Smooth muscle cell of the umbilical artery (primary cell): ENCODE measurements around the gene GPC3. TPM values are rescaled to one million over a fixed set of nuclear protein-coding genes. Genes with fewer than 3 reads are reported as not detected.

ENCODE experiments used
- total RNA-seq: library from RNA; depleted of rRNA; stranded (reverse); fragments of >200 nt; gene quantifications from 2 replicates; pipeline ENCODE4 v1.2.3, GENCODE V29; 2014

Gene GPC3
- 1.3 and 19.3 TPM in 2 replicates for total RNA-seq

DNA sequence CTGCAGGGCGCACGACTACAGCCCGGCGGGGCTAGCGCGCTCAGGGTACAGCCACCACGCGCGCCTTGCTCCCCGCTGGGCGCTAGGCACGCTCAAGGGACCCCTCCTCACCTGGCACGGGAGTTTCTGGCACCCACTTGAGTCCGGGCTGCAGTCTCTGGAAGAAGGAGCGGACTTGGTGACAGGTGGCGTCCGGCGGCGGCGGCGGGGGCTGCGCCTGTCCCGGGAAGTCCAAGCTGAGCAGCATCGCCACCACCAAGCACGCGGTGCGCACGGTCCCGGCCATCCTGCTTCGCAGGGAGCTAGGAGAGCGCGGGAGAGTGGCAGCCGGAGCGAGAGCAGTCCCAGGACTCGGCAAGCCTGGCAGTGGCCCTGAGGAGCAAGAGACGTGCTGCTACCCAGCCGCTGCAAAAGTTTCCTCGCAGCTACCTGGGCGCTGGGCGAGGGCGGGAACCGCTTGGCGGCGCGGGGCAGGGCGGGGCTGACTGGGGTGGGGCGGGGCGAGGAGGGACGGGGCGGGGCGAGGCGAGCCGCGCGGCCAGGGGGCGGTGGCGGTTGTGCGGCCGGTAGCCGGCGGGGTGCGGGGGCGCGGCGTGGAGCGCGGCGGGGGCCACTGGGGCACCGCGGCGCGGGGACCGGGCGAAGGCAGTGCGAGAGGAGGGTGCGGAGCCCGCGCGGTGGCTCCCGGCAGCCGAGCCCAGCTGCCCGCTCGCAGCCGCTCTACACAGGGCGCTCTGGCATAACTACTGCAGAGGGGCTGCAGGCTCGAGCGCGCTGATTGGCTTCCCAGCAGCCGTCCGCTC is at the start of gene GPC3:
TSS of gene GPC3 (minus strand) at position 431 of the 803 bp plus-strand sequence.

